ENCODE results near the gene POM121L12. TPM values are rescaled to one million over a fixed set of nuclear protein-coding genes. Genes with fewer than 3 reads are reported as not detected.

Gene POM121L12
- total RNA-seq, 4 donors from 2014 or later, result not detected

GRCh38 chr7:53048638-53049037 is 13.2 kb downstream of the POM121L12 start:
- Histone ChIP-seq H3K9me3 (no peaks in the 10 kb centered on the region), H3K36me3 (no peaks in the 10 kb centered on the region), H3K27me3 (no peaks in the 10 kb centered on the region), H3K27ac (no peak overlapping the region), H3K4me1 (no peaks in the 10 kb centered on the region), H3K4me3 (no peak overlapping the region)
- no peak for DNase-seq
- TF ChIP-seq POLR2A (IDR thresholded peaks at IDR 0.05), result no peak
- TF ChIP-seq CTCF (IDR thresholded peaks at IDR 0.05), result no peak

- H3K4me1 ChIP-seq, result no peaks in the 10 kb centered on the region
- no peaks in the 10 kb centered on the region for H3K27me3 ChIP-seq
- no peak for TF ChIP-seq POLR2A (IDR thresholded peaks at IDR 0.05)
- TF ChIP-seq CTCF (IDR thresholded peaks at IDR 0.05), result no peak
- H3K27ac ChIP-seq, result no peak overlapping the region
- no peak for DNase-seq
- no peaks in the 10 kb centered on the region for H3K36me3 ChIP-seq
- H3K9me3 ChIP-seq, result no peaks in the 10 kb centered on the region
- no peak overlapping the region for H3K4me3 ChIP-seq
Measured at GRCh38 chr7:53050433-53050832, 15.0 kb downstream of the POM121L12 start.

- Histone ChIP-seq H3K27me3 (no peaks in the 10 kb centered on the region), H3K36me3 (no peaks in the 10 kb centered on the region), H3K27ac (no peak overlapping the region), H3K4me3 (no peak overlapping the region), H3K4me1 (no peaks in the 10 kb centered on the region), H3K9me3 (no peaks in the 10 kb centered on the region)
- DNase-seq, result no peak
- TF ChIP-seq POLR2A (IDR thresholded peaks at IDR 0.05), result no peak
- no peak for TF ChIP-seq CTCF (IDR thresholded peaks at IDR 0.05)
Measured at GRCh38 chr7:53059591-53059990, 24.2 kb downstream of the POM121L12 start.

- Histone ChIP-seq H3K27ac (no peak overlapping the region), H3K27me3 (no peaks in the 10 kb centered on the region), H3K4me1 (no peaks in the 10 kb centered on the region), H3K9me3 (no peaks in the 10 kb centered on the region), H3K36me3 (no peaks in the 10 kb centered on the region), H3K4me3 (no peak overlapping the region)
- TF ChIP-seq POLR2A (IDR thresholded peaks at IDR 0.05) (no peak), CTCF (IDR thresholded peaks at IDR 0.05) (no peak)
- no peak for DNase-seq
Measured at GRCh38 chr7:53060066-53060465, 24.6 kb downstream of the POM121L12 start.

GRCh38 chr7:53062796-53063195 is 27.4 kb downstream of the POM121L12 start:
- Histone ChIP-seq H3K27me3 (no peaks in the 10 kb centered on the region), H3K9me3 (no peaks in the 10 kb centered on the region), H3K36me3 (no peaks in the 10 kb centered on the region), H3K4me1 (no peaks in the 10 kb centered on the region), H3K4me3 (no peak overlapping the region), H3K27ac (no peak overlapping the region)
- TF ChIP-seq POLR2A (IDR thresholded peaks at IDR 0.05), result no peak
- TF ChIP-seq CTCF (IDR thresholded peaks at IDR 0.05), result no peak
- DNase-seq, result no peak

- Histone ChIP-seq H3K4me3 (no peak overlapping the region), H3K4me1 (no peaks in the 10 kb centered on the region), H3K27me3 (no peaks in the 10 kb centered on the region), H3K27ac (no peak overlapping the region), H3K9me3 (no peaks in the 10 kb centered on the region), H3K36me3 (no peaks in the 10 kb centered on the region)
- DNase-seq, result no peak
- TF ChIP-seq CTCF (IDR thresholded peaks at IDR 0.05) (no peak), POLR2A (IDR thresholded peaks at IDR 0.05) (no peak)
Measured at GRCh38 chr7:53068673-53069072, 33.2 kb downstream of the POM121L12 start.
